ENCODE data around the gene QRFP. TPM values are rescaled to one million over a fixed set of nuclear protein-coding genes. Genes with fewer than 3 reads are reported as not detected.

QRFP gene
- total RNA-seq, 1 donor from 2014 or later: not detected

DNA sequence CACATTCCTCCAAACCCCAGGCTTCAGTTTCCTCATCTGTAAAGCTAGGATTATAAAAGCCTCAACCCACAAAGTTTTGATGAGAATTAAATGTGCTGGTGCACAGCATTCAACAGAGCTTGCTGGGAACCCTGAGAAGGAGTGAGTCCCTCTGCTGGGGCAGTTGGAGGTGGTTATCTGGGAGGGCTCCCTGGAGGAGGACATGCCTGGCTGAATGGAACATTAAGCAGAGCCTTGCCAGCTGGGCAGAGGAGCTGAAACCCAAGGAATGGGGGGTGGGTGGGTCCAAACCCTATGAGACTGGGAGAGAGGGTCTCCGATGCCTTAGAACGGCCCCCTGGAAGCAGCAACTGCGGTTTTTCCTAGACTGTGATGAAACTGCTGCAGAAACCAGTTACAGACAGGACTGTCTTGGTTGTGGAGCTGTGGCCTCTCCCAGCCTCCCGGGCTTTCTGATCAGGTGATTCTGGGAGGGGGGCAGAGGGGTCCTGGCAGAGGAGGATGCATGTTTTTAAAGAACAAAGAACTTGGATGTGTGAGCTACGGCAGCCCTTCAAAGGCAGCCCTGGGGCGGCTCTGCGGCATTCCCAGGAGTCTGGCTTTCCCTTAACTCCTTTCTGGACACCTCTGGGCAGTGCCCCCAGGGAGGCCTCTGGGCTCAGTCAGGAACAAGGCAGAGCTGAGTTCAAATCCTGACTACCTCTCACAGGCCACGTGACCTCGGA lies 21.7 kb upstream of the QRFP start:
- TF ChIP-seq, protein P1, sequence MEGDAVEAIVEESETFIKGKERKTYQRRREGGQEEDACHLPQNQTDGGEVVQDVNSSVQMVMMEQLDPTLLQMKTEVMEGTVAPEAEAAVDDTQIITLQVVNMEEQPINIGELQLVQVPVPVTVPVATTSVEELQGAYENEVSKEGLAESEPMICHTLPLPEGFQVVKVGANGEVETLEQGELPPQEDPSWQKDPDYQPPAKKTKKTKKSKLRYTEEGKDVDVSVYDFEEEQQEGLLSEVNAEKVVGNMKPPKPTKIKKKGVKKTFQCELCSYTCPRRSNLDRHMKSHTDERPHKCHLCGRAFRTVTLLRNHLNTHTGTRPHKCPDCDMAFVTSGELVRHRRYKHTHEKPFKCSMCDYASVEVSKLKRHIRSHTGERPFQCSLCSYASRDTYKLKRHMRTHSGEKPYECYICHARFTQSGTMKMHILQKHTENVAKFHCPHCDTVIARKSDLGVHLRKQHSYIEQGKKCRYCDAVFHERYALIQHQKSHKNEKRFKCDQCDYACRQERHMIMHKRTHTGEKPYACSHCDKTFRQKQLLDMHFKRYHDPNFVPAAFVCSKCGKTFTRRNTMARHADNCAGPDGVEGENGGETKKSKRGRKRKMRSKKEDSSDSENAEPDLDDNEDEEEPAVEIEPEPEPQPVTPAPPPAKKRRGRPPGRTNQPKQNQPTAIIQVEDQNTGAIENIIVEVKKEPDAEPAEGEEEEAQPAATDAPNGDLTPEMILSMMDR (IDR thresholded peaks at IDR 0.05; ENCODE audit: insufficient read depth, low read length, severe bottlenecking): no peak
- no peaks in the 10 kb centered on the region for H3K36me3 ChIP-seq (ENCODE audit: control insufficient read depth, insufficient read depth, low read length)
- H3K27me3 ChIP-seq (ENCODE audit: control insufficient read depth, insufficient read depth, low read length): peaks cover 16% of the 10 kb centered on the region
- DNase-seq (ENCODE audit: low read depth): no peak
- FAIRE-seq: no peak
- H3K4me3 ChIP-seq (ENCODE audit: low read depth, low read length): no peak overlapping the region

DNA sequence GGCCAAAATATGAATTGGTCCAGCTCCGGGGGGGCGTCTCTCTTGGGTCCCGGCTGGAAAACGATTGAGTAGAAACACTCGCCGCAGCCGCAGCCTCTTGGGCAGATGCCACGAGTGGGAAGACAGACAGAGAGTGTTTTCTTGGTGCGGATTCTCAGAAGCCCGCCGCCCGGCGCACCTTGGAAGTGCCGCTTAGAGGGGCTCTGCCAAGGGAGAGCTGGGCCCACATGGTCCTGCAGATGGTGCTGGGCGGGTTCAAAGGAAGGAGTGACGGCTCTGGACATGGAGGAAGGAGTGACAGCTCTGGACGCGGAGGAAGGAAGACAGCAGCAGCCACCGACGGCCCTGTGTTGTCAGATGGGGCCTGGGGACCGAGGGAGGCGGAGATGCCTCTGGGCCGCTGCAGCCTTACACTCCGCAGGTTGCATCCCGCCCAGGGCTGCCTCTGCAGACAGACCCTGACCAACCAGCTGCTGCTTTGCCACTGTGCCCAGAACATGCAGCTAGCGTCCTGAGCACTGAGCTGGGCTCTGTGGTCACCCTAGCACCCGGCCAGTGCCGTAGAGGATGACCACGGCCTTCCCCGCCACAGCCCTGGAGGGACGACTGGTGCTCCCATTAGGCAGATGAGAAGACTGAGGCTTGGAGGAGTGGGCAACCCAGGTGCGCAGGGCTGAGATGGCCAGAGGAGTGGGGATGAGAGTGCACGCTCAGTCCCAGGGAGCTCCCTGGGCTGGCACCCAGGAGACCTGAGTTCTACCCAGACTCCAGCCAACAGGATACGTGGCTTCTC lies 20.8 kb upstream of the QRFP start:
- peaks cover 12% of the 10 kb centered on the region for H3K27me3 ChIP-seq (ENCODE audit: control insufficient read depth, insufficient read depth, low read length)
- H3K36me3 ChIP-seq (ENCODE audit: control insufficient read depth, insufficient read depth, low read length): no peaks in the 10 kb centered on the region
- FAIRE-seq (no peak), DNase-seq (ENCODE audit: low read depth) (no peak)
- TF ChIP-seq, protein P1 (IDR thresholded peaks at IDR 0.05; ENCODE audit: insufficient read depth, low read length, severe bottlenecking): no peak
- H3K4me3 ChIP-seq (ENCODE audit: low read depth, low read length): no peak overlapping the region

DNA sequence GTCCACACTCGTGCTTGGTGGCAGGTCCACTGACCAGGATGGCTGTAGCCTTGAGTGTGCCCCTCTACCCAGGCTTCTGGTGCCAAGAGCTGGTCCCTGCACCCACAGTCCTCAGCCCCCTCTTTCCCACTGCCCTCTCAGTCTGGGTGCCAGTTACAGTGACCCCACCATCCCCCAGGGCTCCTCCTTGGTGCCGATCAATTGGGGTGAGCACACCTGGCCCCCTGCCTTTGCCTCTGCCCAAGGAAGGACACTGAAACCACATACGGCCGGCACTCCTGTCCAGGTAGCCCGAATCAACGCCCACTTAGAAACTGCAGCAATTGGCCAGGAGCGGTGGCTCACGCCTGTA lies 18.5 kb upstream of the QRFP start:
- DNase-seq (ENCODE audit: low read depth) (no peak), FAIRE-seq (no peak)
- TF ChIP-seq, protein P1 (IDR thresholded peaks at IDR 0.05; ENCODE audit: insufficient read depth, low read length, severe bottlenecking): no peak
- no peak overlapping the region for H3K4me3 ChIP-seq (ENCODE audit: low read depth, low read length)
- peaks cover 8% of the 10 kb centered on the region for H3K27me3 ChIP-seq (ENCODE audit: control insufficient read depth, insufficient read depth, low read length)
- H3K36me3 ChIP-seq (ENCODE audit: control insufficient read depth, insufficient read depth, low read length): no peaks in the 10 kb centered on the region

DNA sequence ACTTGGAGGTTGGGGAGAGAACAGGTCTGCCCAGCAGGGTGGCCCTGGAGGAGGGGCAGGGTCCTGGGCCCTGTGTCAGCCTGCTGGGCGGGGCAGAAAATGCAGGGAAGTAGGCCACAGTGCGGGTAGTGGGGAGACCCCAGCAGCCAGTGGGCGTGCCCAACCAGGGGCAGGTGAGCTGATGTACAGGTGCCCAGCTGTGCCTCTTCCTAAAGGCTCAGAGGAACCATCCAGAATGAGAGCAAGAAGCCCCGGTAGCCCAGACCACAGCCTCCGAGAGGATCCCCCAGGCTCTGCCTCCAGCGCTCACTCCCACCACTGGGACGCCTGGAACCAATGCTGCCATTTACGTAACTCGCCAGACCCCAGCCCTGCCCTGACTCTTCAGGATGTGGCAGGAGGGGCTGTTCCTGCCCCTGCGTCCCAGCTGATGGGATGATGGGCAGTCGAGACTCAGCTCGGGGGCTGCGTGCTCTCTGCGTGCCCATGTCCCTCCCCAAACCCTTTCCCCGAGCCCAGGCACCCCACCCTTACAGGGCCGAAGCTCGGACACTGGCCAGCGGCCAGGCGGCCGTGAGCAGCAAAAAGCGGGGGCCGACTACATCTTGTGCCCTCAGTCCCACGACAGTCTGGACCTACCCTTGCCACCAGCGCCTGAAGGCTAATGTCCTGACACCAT lies 17.9 kb upstream of the QRFP start:
- TF ChIP-seq, protein P1 (IDR thresholded peaks at IDR 0.05; ENCODE audit: insufficient read depth, low read length, severe bottlenecking): no peak
- no peaks in the 10 kb centered on the region for H3K36me3 ChIP-seq (ENCODE audit: control insufficient read depth, insufficient read depth, low read length)
- no peak overlapping the region for H3K4me3 ChIP-seq (ENCODE audit: low read depth, low read length)
- FAIRE-seq (no peak), DNase-seq (ENCODE audit: low read depth) (no peak)
- peaks cover 7% of the 10 kb centered on the region for H3K27me3 ChIP-seq (ENCODE audit: control insufficient read depth, insufficient read depth, low read length)

DNA sequence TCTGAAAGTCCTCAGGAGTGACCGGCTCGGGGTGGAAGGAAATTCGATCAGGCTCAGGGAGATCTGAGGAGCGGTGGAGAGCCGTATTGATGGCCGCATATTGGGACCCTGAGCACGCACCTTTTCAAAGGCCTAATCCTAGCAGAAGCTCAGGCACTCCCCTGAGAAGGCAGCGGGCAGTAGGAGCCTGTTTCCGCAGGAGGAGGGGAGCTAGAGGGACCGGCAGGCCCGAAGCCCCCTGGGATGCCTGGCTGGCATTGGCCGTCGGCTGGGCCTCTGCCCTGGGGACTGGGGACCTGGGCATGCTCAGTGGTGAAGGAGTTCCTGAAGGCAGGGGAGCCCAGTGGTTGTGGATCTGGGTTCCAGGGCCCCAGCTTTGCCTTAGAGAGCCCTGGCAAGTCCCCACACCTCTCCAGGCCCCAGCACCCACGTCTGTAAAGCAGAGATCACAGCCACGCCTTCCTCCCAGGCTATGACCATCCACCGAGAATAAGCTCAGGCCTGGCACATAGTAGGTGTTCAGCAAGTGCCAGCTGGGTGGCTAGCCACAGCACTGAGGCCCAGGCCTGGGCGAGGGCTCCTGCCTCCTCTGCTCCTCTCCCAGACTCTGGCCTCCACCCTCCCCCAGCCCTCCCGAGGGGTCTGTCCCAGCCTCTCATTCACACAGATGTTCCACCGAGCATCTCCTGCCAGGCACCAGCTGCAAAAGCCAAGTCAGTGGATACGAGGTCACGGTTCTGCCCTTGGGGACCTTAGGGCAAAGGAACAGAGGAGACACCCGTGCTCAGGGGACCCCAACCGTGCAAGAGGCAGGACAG lies 17.2 kb upstream of the QRFP start:
- DNase-seq (ENCODE audit: low read depth): no peak
- peaks cover 5% of the 10 kb centered on the region for H3K27me3 ChIP-seq (ENCODE audit: control insufficient read depth, insufficient read depth, low read length)
- TF ChIP-seq, protein P1 (IDR thresholded peaks at IDR 0.05; ENCODE audit: insufficient read depth, low read length, severe bottlenecking): no peak
- no peak overlapping the region for H3K4me3 ChIP-seq (ENCODE audit: low read depth, low read length)
- no peaks in the 10 kb centered on the region for H3K36me3 ChIP-seq (ENCODE audit: control insufficient read depth, insufficient read depth, low read length)
- no peak for FAIRE-seq
